PFSK-1 (cell line): ENCODE measurements around the gene PHF1.

ENCODE experiments used
- FOXP2 ChIP-seq: optimal IDR thresholded peaks from 2 replicates; pipeline ENCODE3; 2011; ENCODE audit warnings: borderline replicate concordance, control low read depth, inconsistent platforms; ENCODE audit not compliant: insufficient read depth; ENCODE audit errors: extremely low read length, extremely low read depth
- POLR2AphosphoS5 ChIP-seq: IDR thresholded peaks from 2 replicates; pipeline ENCODE4 v1.6.1; 2012; ENCODE audit warnings: low read depth, mild to moderate bottlenecking, control low read depth, low read length, moderate library complexity
- SIN3A ChIP-seq: IDR thresholded peaks from 2 replicates; pipeline ENCODE4 v1.6.1; 2012; ENCODE audit warnings: mild to moderate bottlenecking, low read length, moderate library complexity, borderline replicate concordance; ENCODE audit not compliant: insufficient read depth
- TAF1 ChIP-seq: IDR thresholded peaks from 2 replicates; pipeline ENCODE4 v1.6.1; 2012; ENCODE audit warnings: low read length, control low read depth, borderline replicate concordance; ENCODE audit not compliant: insufficient read depth
- TF ChIP-seq, protein P1 (sequence below), 2 experiments: IDR thresholded peaks; 2 replicates each; pipeline versions ENCODE4 v1.6.1 to v1.8.0; 2011 to 2012; ENCODE audit warnings: low read depth in 2 of 2, low read length in 2 of 2, control low read depth in 1 of 2, inconsistent platforms in 1 of 2, mild to moderate bottlenecking in 1 of 2, moderate library complexity in 1 of 2; ENCODE audit not compliant: insufficient read depth in 1 of 2

The PHF1 gene

DNA sequence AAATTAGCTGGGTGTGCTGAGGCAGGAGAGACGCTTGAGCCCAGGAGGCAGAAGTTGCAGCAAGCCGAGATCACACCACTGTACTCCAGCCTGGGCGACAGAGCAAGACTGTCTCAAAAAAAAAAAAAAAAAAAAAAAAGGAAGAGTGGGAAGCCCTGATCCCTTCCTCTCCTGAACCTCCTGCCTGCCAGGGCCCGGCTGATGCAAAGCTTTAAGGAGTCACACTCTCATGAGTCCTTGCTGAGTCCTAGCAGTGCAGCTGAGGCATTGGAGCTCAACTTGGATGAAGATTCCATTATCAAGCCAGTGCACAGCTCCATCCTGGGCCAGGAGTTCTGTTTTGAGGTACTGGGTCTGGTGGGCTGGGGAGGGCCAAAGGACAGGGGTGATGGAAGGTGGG lies 24.1 kb downstream of the PHF1 start:
- TF ChIP-seq SIN3A (no peak), FOXP2 (no peak), POLR2AphosphoS5 (no peak), TAF1 (no peak)
- TF ChIP-seq, protein P1, sequence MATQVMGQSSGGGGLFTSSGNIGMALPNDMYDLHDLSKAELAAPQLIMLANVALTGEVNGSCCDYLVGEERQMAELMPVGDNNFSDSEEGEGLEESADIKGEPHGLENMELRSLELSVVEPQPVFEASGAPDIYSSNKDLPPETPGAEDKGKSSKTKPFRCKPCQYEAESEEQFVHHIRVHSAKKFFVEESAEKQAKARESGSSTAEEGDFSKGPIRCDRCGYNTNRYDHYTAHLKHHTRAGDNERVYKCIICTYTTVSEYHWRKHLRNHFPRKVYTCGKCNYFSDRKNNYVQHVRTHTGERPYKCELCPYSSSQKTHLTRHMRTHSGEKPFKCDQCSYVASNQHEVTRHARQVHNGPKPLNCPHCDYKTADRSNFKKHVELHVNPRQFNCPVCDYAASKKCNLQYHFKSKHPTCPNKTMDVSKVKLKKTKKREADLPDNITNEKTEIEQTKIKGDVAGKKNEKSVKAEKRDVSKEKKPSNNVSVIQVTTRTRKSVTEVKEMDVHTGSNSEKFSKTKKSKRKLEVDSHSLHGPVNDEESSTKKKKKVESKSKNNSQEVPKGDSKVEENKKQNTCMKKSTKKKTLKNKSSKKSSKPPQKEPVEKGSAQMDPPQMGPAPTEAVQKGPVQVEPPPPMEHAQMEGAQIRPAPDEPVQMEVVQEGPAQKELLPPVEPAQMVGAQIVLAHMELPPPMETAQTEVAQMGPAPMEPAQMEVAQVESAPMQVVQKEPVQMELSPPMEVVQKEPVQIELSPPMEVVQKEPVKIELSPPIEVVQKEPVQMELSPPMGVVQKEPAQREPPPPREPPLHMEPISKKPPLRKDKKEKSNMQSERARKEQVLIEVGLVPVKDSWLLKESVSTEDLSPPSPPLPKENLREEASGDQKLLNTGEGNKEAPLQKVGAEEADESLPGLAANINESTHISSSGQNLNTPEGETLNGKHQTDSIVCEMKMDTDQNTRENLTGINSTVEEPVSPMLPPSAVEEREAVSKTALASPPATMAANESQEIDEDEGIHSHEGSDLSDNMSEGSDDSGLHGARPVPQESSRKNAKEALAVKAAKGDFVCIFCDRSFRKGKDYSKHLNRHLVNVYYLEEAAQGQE (IDR thresholded peaks at IDR 0.05; ENCODE audit: insufficient read depth in 1 of 2, low read depth in 2 of 2, low read length in 2 of 2): no peak

- TF ChIP-seq SIN3A (no peak), FOXP2 (no peak), POLR2AphosphoS5 (no peak), TAF1 (no peak)
- TF ChIP-seq, protein P1 (IDR thresholded peaks at IDR 0.05; ENCODE audit: insufficient read depth in 1 of 2, low read depth in 2 of 2, low read length in 2 of 2): no peak
Measured at GRCh38 chr6:33437666-33438065, 26.9 kb downstream of the PHF1 start.

GRCh38 chr6:33438978-33439594 lies 28.3 kb downstream of the PHF1 start:
- TF ChIP-seq, protein P1 (IDR thresholded peaks at IDR 0.05; ENCODE audit: insufficient read depth in 1 of 2, low read depth in 2 of 2, low read length in 2 of 2): no peak
- TF ChIP-seq FOXP2 (no peak), SIN3A (no peak), POLR2AphosphoS5 (no peak), TAF1 (no peak)

GRCh38 chr6:33439956-33440648 lies 29.3 kb downstream of the PHF1 start:
- TF ChIP-seq TAF1 (no peak), POLR2AphosphoS5 (no peak), SIN3A (no peak)

DNA sequence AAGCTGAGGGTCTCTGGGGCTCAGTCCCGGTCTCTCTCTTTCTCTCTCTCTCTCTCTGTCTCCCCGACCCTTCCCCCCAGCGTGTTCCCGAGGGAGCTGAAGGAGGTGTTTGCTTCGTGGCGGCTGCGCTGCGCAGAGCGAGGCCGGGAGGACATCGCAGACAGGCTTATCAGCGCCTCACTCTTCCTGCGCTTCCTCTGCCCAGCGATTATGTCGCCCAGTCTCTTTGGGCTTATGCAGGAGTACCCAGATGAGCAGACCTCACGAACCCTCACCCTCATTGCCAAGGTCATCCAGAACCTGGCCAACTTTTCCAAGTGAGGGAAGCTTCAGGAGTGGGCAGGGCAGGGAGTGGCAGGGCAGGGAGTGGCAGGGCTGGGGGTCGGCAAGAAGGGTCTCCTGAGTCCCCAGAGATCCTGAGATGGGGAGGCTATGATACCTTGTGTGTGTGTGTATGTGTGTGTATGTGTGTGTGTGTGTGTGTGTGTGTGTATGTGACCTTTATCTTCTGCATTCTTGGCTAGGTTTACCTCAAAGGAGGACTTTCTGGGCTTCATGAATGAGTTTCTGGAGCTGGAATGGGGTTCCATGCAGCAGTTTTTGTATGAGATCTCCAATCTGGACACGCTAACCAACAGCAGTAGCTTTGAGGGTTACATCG lies 30.0 kb downstream of the PHF1 start:
- TF ChIP-seq SIN3A (no peak), TAF1 (no peak), POLR2AphosphoS5 (no peak), FOXP2 (no peak)
- TF ChIP-seq, protein P1 (IDR thresholded peaks at IDR 0.05; ENCODE audit: insufficient read depth in 1 of 2, low read depth in 2 of 2, low read length in 2 of 2): no peak
